HG03095 (cell line): ENCODE results near the gene PTPRM.

Source experiments
- ATAC-seq: cut with Tn5 transposase; IDR thresholded peaks from one replicate; pipeline ENCODE4 v1.9.1; 2021; ENCODE audit warnings: moderate library complexity; ENCODE audit not compliant: unreplicated experiment

The PTPRM gene

GRCh38 chr18:7624697-7625096, 57.6 kb downstream of the PTPRM start:
- no peak for ATAC-seq

GRCh38 chr18:7626175-7626921, 59.2 kb downstream of the PTPRM start:
- no peak for ATAC-seq

- ATAC-seq, result no peak
These were observed 59.9 kb downstream of the PTPRM start for GRCh38 chr18:7626922-7627440.

- ATAC-seq, result no peak
These were observed 62.3 kb downstream of the PTPRM start for GRCh38 chr18:7629416-7629815.

GRCh38 chr18:7630731-7631442, 63.8 kb downstream of the PTPRM start:
- no peak for ATAC-seq

GRCh38 chr18:7632152-7633098, 65.3 kb downstream of the PTPRM start:
- no peak for ATAC-seq

GRCh38 chr18:7633171-7633570, 66.1 kb downstream of the PTPRM start:
- no peak for ATAC-seq

- ATAC-seq, result no peak
These were observed 68.8 kb downstream of the PTPRM start for GRCh38 chr18:7635948-7636347.

GRCh38 chr18:7637269-7637668, 70.2 kb downstream of the PTPRM start:
- ATAC-seq, result no peak

GRCh38 chr18:7638321-7638720, 71.2 kb downstream of the PTPRM start:
- no peak for ATAC-seq

GRCh38 chr18:7641813-7642212, 74.7 kb downstream of the PTPRM start:
- no peak for ATAC-seq

GRCh38 chr18:7642331-7642890, 75.3 kb downstream of the PTPRM start:
- no peak for ATAC-seq

GRCh38 chr18:7645756-7646155, 78.6 kb downstream of the PTPRM start:
- ATAC-seq, result no peak

- no peak for ATAC-seq
These were observed 79.2 kb downstream of the PTPRM start for GRCh38 chr18:7646174-7646886.

- ATAC-seq, result no peak
These were observed 80.4 kb downstream of the PTPRM start for GRCh38 chr18:7647500-7647899.

GRCh38 chr18:7657050-7657449, 89.9 kb downstream of the PTPRM start:
- ATAC-seq, result no peak

GRCh38 chr18:7657937-7658336, 90.8 kb downstream of the PTPRM start:
- no peak for ATAC-seq

- no peak for ATAC-seq
These were observed 91.6 kb downstream of the PTPRM start for GRCh38 chr18:7658701-7659100.

GRCh38 chr18:7661207-7661606, 94.1 kb downstream of the PTPRM start:
- no peak for ATAC-seq

GRCh38 chr18:7662866-7663265, 95.8 kb downstream of the PTPRM start:
- no peak for ATAC-seq
